ENCODE data around the gene PTPN21.
A peak's percentile ranks its signal among the peaks of the same experiment; 100 is the strongest.

PTPN21 gene

DNA sequence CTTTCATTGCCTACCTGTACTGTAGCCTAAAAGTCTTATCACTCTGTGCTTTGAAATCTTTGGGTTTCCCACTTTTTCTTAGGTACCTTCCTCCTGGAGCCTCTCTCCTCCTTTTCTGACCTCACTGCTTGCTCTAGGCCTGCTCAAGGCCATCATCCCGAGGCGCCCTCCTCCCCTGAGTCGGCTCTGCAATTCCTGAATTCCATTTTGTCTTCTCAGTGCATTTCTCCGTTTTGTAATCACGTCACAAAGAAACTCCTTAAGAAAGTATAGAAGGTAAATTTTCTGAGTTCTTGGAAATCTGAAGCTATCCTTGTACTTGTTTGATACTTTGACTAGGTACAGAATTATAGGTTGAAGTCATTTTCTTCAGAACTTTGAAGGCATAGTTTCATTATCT lies 33.3 kb upstream of the PTPN21 start (continued):
- TF ChIP-seq, protein P1, sequence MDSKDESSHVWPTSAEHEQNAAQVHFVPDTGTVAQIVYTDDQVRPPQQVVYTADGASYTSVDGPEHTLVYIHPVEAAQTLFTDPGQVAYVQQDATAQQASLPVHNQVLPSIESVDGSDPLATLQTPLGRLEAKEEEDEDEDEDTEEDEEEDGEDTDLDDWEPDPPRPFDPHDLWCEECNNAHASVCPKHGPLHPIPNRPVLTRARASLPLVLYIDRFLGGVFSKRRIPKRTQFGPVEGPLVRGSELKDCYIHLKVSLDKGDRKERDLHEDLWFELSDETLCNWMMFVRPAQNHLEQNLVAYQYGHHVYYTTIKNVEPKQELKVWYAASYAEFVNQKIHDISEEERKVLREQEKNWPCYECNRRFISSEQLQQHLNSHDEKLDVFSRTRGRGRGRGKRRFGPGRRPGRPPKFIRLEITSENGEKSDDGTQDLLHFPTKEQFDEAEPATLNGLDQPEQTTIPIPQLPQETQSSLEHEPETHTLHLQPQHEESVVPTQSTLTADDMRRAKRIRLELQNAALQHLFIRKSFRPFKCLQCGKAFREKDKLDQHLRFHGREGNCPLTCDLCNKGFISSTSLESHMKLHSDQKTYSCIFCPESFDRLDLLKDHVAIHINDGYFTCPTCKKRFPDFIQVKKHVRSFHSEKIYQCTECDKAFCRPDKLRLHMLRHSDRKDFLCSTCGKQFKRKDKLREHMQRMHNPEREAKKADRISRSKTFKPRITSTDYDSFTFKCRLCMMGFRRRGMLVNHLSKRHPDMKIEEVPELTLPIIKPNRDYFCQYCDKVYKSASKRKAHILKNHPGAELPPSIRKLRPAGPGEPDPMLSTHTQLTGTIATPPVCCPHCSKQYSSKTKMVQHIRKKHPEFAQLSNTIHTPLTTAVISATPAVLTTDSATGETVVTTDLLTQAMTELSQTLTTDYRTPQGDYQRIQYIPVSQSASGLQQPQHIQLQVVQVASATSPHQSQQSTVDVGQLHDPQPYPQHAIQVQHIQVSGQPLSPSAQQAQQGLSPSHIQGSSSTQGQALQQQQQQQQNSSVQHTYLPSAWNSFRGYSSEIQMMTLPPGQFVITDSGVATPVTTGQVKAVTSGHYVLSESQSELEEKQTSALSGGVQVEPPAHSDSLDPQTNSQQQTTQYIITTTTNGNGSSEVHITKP (tag by site-specific recombination; IDR thresholded peaks at IDR 0.05) = no peak
- TF ChIP-seq ZNF623 (tag by site-specific recombination; IDR thresholded peaks at IDR 0.05) = no peak
- TF ChIP-seq YY1 (tag by site-specific recombination; IDR thresholded peaks at IDR 0.05) = no peak
- no peak for TF ChIP-seq ZBTB48 (tag by site-specific recombination; IDR thresholded peaks at IDR 0.05)

- H3K36me3 ChIP-seq (ENCODE audit: control insufficient read depth in 2 of 2, insufficient read depth in 1 of 2, low read length in 2 of 2) = peaks cover 66 to 88% of the 10 kb centered on the region in 2 experiments
- ChIA-PET POLR2A (no interaction called here), CTCF (no interaction called here)
- no peak overlapping the region for H3K4me3 ChIP-seq (ENCODE audit: low read depth, low read length)
- H3K4me1 ChIP-seq (ENCODE audit: control insufficient read depth, insufficient read depth, low read length) = peaks cover 4% of the 10 kb centered on the region; the same call in 1 of the 2 replicates
- H3K27ac ChIP-seq (ENCODE audit: extremely low read depth, low read depth, low read length) = no peak overlapping the region
- no peaks in the 10 kb centered on the region for H3K9me3 ChIP-seq (ENCODE audit: control insufficient read depth, insufficient read depth, low read depth, low read length)
- TF ChIP-seq BCL11A (tag by site-specific recombination; IDR thresholded peaks at IDR 0.05; ENCODE audit: low read depth) (no peak), ZNF292 (tag by site-specific recombination; IDR thresholded peaks at IDR 0.05; ENCODE audit: borderline replicate concordance, low read depth) (no peak), ZBTB1 (tag by site-specific recombination; IDR thresholded peaks at IDR 0.05) (no peak), ZNF132 (tag by site-specific recombination; IDR thresholded peaks at IDR 0.05; ENCODE audit: borderline replicate concordance) (no peak), ZEB2 (tag by site-specific recombination; IDR thresholded peaks at IDR 0.05) (no peak), ZBTB11 (tag by site-specific recombination; conservative IDR thresholded peaks at IDR 0.05; ENCODE audit: low read depth) (no peak), ZIC2 (tag by site-specific recombination; IDR thresholded peaks at IDR 0.05) (peak; percentile 18; the same call in 1 of the 2 replicates), ZNF24 (tag by site-specific recombination; IDR thresholded peaks at IDR 0.05) (no peak), ZSCAN30 (tag by site-specific recombination; IDR thresholded peaks at IDR 0.05) (no peak), OSR2 (tag by site-specific recombination; IDR thresholded peaks at IDR 0.05) (peak; percentile 52; the same call in 1 of the 2 replicates)
- TF ChIP-seq, protein P2, sequence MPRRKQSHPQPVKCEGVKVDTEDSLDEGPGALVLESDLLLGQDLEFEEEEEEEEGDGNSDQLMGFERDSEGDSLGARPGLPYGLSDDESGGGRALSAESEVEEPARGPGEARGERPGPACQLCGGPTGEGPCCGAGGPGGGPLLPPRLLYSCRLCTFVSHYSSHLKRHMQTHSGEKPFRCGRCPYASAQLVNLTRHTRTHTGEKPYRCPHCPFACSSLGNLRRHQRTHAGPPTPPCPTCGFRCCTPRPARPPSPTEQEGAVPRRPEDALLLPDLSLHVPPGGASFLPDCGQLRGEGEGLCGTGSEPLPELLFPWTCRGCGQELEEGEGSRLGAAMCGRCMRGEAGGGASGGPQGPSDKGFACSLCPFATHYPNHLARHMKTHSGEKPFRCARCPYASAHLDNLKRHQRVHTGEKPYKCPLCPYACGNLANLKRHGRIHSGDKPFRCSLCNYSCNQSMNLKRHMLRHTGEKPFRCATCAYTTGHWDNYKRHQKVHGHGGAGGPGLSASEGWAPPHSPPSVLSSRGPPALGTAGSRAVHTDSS (tag by site-specific recombination; IDR thresholded peaks at IDR 0.05) = no peak
- TF ChIP-seq, protein P3, sequence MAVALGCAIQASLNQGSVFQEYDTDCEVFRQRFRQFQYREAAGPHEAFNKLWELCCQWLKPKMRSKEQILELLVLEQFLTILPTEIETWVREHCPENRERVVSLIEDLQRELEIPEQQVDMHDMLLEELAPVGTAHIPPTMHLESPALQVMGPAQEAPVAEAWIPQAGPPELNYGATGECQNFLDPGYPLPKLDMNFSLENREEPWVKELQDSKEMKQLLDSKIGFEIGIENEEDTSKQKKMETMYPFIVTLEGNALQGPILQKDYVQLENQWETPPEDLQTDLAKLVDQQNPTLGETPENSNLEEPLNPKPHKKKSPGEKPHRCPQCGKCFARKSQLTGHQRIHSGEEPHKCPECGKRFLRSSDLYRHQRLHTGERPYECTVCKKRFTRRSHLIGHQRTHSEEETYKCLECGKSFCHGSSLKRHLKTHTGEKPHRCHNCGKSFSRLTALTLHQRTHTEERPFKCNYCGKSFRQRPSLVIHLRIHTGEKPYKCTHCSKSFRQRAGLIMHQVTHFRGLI (tag by site-specific recombination; IDR thresholded peaks at IDR 0.05) = no peak
- TF ChIP-seq, protein P4, sequence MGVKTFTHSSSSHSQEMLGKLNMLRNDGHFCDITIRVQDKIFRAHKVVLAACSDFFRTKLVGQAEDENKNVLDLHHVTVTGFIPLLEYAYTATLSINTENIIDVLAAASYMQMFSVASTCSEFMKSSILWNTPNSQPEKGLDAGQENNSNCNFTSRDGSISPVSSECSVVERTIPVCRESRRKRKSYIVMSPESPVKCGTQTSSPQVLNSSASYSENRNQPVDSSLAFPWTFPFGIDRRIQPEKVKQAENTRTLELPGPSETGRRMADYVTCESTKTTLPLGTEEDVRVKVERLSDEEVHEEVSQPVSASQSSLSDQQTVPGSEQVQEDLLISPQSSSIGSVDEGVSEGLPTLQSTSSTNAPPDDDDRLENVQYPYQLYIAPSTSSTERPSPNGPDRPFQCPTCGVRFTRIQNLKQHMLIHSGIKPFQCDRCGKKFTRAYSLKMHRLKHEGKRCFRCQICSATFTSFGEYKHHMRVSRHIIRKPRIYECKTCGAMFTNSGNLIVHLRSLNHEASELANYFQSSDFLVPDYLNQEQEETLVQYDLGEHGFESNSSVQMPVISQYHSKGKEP (tag by site-specific recombination; IDR thresholded peaks at IDR 0.05) = peak; percentile 85
- TF ChIP-seq, protein P5, sequence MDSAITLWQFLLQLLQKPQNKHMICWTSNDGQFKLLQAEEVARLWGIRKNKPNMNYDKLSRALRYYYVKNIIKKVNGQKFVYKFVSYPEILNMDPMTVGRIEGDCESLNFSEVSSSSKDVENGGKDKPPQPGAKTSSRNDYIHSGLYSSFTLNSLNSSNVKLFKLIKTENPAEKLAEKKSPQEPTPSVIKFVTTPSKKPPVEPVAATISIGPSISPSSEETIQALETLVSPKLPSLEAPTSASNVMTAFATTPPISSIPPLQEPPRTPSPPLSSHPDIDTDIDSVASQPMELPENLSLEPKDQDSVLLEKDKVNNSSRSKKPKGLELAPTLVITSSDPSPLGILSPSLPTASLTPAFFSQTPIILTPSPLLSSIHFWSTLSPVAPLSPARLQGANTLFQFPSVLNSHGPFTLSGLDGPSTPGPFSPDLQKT (IDR thresholded peaks at IDR 0.05; ENCODE audit: borderline replicate concordance, low read depth, low read length) = no peak
- TF ChIP-seq, protein P6, sequence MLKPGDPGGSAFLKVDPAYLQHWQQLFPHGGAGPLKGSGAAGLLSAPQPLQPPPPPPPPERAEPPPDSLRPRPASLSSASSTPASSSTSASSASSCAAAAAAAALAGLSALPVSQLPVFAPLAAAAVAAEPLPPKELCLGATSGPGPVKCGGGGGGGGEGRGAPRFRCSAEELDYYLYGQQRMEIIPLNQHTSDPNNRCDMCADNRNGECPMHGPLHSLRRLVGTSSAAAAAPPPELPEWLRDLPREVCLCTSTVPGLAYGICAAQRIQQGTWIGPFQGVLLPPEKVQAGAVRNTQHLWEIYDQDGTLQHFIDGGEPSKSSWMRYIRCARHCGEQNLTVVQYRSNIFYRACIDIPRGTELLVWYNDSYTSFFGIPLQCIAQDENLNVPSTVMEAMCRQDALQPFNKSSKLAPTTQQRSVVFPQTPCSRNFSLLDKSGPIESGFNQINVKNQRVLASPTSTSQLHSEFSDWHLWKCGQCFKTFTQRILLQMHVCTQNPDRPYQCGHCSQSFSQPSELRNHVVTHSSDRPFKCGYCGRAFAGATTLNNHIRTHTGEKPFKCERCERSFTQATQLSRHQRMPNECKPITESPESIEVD (tag by site-specific recombination; IDR thresholded peaks at IDR 0.05) = peak; percentile 39; the same call in 1 of the 2 replicates
- TF ChIP-seq, protein P7, sequence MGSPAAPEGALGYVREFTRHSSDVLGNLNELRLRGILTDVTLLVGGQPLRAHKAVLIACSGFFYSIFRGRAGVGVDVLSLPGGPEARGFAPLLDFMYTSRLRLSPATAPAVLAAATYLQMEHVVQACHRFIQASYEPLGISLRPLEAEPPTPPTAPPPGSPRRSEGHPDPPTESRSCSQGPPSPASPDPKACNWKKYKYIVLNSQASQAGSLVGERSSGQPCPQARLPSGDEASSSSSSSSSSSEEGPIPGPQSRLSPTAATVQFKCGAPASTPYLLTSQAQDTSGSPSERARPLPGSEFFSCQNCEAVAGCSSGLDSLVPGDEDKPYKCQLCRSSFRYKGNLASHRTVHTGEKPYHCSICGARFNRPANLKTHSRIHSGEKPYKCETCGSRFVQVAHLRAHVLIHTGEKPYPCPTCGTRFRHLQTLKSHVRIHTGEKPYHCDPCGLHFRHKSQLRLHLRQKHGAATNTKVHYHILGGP (tag by site-specific recombination; IDR thresholded peaks at IDR 0.05) = no peak
Observed at GRCh38 chr14:88584451-88584850, 29.6 kb upstream of the PTPN21 start.
